Endodermal cell (in vitro differentiated cells): ENCODE measurements around the gene NAALADL2. TPM values are rescaled to one million over a fixed set of nuclear protein-coding genes. Genes with fewer than 3 reads are reported as not detected.

Source experiments
- DNase-seq: peaks from one replicate; pipeline ENCODE4 v3.0.0-alpha.2; 2017
- H3K27ac ChIP-seq: 2 replicates; pipeline ENCODE4 v1.5.1; 2013; ENCODE audit warnings: mild to moderate bottlenecking, low read depth, low read length, moderate library complexity
- H3K27me3 ChIP-seq: 2 replicates; pipeline ENCODE4 v1.6.1; 2013; ENCODE audit warnings: mild to moderate bottlenecking, low read length, moderate library complexity; ENCODE audit not compliant: insufficient read depth, control insufficient read depth, poor library complexity, severe bottlenecking
- H3K36me3 ChIP-seq: 2 replicates; pipeline ENCODE4 v1.7.0; 2013; ENCODE audit warnings: mild to moderate bottlenecking, low read length, moderate library complexity; ENCODE audit not compliant: control insufficient read depth, insufficient read depth
- H3K4me1 ChIP-seq: one replicate; pipeline ENCODE4 v1.7.0; 2013; ENCODE audit warnings: low read length; ENCODE audit not compliant: control insufficient read depth, insufficient read depth
- H3K4me3 ChIP-seq: 2 replicates; pipeline ENCODE4 v1.5.1; 2013; ENCODE audit warnings: mild to moderate bottlenecking, low read length, moderate library complexity
- H3K9ac ChIP-seq: 2 replicates; pipeline ENCODE4 v1.6.1; 2013; ENCODE audit warnings: mild to moderate bottlenecking, low read length, moderate library complexity; ENCODE audit not compliant: poor library complexity, severe bottlenecking; ENCODE audit errors: extremely low read depth
- H3K9me3 ChIP-seq: 2 replicates; pipeline ENCODE4 v1.6.1; 2013; ENCODE audit warnings: mild to moderate bottlenecking, low read length, moderate library complexity; ENCODE audit not compliant: control insufficient read depth
- H3K27ac Mint-ChIP-seq: 2 replicates; pipeline ENCODE4 v1.8.0; 2020; ENCODE audit warnings: mixed read lengths
- H3K27me3 Mint-ChIP-seq: 2 replicates; pipeline ENCODE4 v1.8.0; 2021; ENCODE audit warnings: mild to moderate bottlenecking, mixed read lengths; ENCODE audit not compliant: insufficient read depth
- H3K36me3 Mint-ChIP-seq: 2 replicates; pipeline ENCODE4 v1.8.0; 2020; ENCODE audit warnings: low read depth, mixed read lengths
- H3K4me1 Mint-ChIP-seq: 2 replicates; pipeline ENCODE4 v1.8.0; 2020; ENCODE audit warnings: mixed read lengths
- H3K4me3 Mint-ChIP-seq: 2 replicates; pipeline ENCODE4 v1.8.0; 2020; ENCODE audit warnings: mild to moderate bottlenecking, moderate library complexity, mixed read lengths
- H3K9me3 Mint-ChIP-seq: 2 replicates; pipeline ENCODE4 v1.8.0; 2020; ENCODE audit warnings: mild to moderate bottlenecking, mixed read lengths
- CTCF ChIP-seq: fragments of 200-600 bp; sonication (generic); conservative IDR thresholded peaks from 2 replicates; pipeline ENCODE4 v1.5.0; 2021; ENCODE audit warnings: antibody characterized with exemption, mild to moderate bottlenecking
- WGBS, 2 experiments: methylation state at CpG; one replicate each; pipeline versions ENCODE4 v1.1.5 to v1.1.7; 2013; ENCODE audit warnings: missing lambda C conversion rate in 2 of 2, mixed read lengths in 1 of 2; ENCODE audit not compliant: insufficient coverage in 1 of 2, insufficient read length in 1 of 2; 5-methylcytosine and 5-hydroxymethylcytosine counted together
- total RNA-seq, 2 donors: library from RNA; stranded (reverse); fragmentation: NEBNext Ultra II Directional in 1 of 2; extraction: Animal tissue kit (Norgen Biotek cat#: 25700) in 1 of 2; gene quantifications; 2 replicates in 1 of 2; 3 replicates in 1 of 2; pipeline ENCODE4 v1.2.1, GENCODE V29; 2021

Gene NAALADL2
- total RNA-seq, 2 donors from 2014 or later: 1.6 to 1.8 TPM

- TF ChIP-seq CTCF: no peak
- no peak overlapping the region for H3K27ac ChIP-seq
- H3K4me1 ChIP-seq: no peaks in the 10 kb centered on the region
- H3K27me3 Mint-ChIP-seq: no peaks in the 10 kb centered on the region
- no peaks in the 10 kb centered on the region for H3K36me3 ChIP-seq
- H3K9me3 Mint-ChIP-seq: peaks cover 5% of the 10 kb centered on the region
- H3K36me3 Mint-ChIP-seq: no peaks in the 10 kb centered on the region
- no peak overlapping the region for H3K9ac ChIP-seq
- H3K27me3 ChIP-seq: no peaks in the 10 kb centered on the region
- H3K4me1 Mint-ChIP-seq: peaks cover 3% of the 10 kb centered on the region
- WGBS, 2 experiments: 95% methylated on average over 1 of the region's 1 CpG; no CpG with 5 or more reads in 1 of the 2 experiments
- H3K27ac Mint-ChIP-seq: no peak overlapping the region
- no peak overlapping the region for H3K4me3 Mint-ChIP-seq
- no peak for DNase-seq
- H3K4me3 ChIP-seq: no peak overlapping the region
- no peaks in the 10 kb centered on the region for H3K9me3 ChIP-seq
Measured at GRCh38 chr3:175185903-175186302, 326.8 kb downstream of the NAALADL2 start.

DNA sequence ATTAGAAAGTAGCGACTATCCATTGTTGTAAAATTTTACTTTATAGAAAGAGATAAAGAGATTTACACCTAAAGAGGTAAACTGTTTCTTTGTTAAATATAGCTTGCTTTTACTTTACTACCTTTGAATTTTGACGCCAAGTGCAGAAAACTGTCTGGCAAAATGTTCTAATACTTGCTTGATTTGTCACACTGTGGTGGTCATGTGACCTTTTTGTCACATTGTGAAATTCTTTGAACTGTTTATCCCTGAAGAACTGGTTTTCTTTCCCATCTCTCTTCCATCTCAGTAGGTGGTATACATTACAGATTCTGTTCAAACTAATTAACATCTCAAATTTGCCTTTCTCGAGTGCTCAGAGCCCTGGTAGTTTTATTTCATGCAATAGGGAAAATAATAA lies 327.4 kb downstream of the NAALADL2 start:
- H3K4me1 Mint-ChIP-seq: peaks cover 3% of the 10 kb centered on the region
- H3K9me3 ChIP-seq: no peaks in the 10 kb centered on the region
- no peaks in the 10 kb centered on the region for H3K27me3 Mint-ChIP-seq
- H3K9ac ChIP-seq: no peak overlapping the region
- WGBS, 2 experiments: 86% methylated on average over 2 of the region's 3 CpGs; no CpG with 5 or more reads in 1 of the 2 experiments
- no peaks in the 10 kb centered on the region for H3K36me3 ChIP-seq
- H3K27ac ChIP-seq: no peak overlapping the region
- H3K36me3 Mint-ChIP-seq: no peaks in the 10 kb centered on the region
- H3K27ac Mint-ChIP-seq: no peak overlapping the region
- DNase-seq: no peak
- no peaks in the 10 kb centered on the region for H3K27me3 ChIP-seq
- no peak overlapping the region for H3K4me3 Mint-ChIP-seq
- no peak overlapping the region for H3K4me3 ChIP-seq
- TF ChIP-seq CTCF: no peak
- no peaks in the 10 kb centered on the region for H3K4me1 ChIP-seq
- H3K9me3 Mint-ChIP-seq: peaks cover 5% of the 10 kb centered on the region

GRCh38 chr3:175187586-175187985 lies 328.5 kb downstream of the NAALADL2 start:
- no peaks in the 10 kb centered on the region for H3K27me3 ChIP-seq
- Mint-ChIP-seq H3K27me3 (no peaks in the 10 kb centered on the region), H3K4me3 (no peak overlapping the region), H3K9me3 (peaks cover 5% of the 10 kb centered on the region), H3K36me3 (no peaks in the 10 kb centered on the region), H3K4me1 (peaks cover 3% of the 10 kb centered on the region), H3K27ac (no peak overlapping the region)
- H3K27ac ChIP-seq: no peak overlapping the region
- no peaks in the 10 kb centered on the region for H3K4me1 ChIP-seq
- no peak for TF ChIP-seq CTCF
- 94 to 100% methylated on average over 1 to 2 of the region's 2 CpGs for WGBS, 2 experiments
- H3K36me3 ChIP-seq: no peaks in the 10 kb centered on the region
- no peak overlapping the region for H3K9ac ChIP-seq
- no peak for DNase-seq
- no peaks in the 10 kb centered on the region for H3K9me3 ChIP-seq
- H3K4me3 ChIP-seq: no peak overlapping the region
